ENCODE measurements around the gene IGFL4.
A peak's percentile ranks its signal among the peaks of the same experiment; 100 is the strongest.

Gene IGFL4

GRCh38 chr19:46016426-46017094, 24.2 kb downstream of the IGFL4 start:
- H3K4me3 ChIP-seq (ENCODE audit: low read depth, low read length), result peak overlapping the region; percentile 40
- peak; percentile 84 for TF ChIP-seq CTCF (IDR thresholded peaks at IDR 0.05; ENCODE audit: borderline replicate concordance, insufficient read depth, low read depth, low read length)

- no peak overlapping the region for H3K4me3 ChIP-seq (ENCODE audit: low read depth, low read length)
- TF ChIP-seq CTCF (IDR thresholded peaks at IDR 0.05; ENCODE audit: borderline replicate concordance, insufficient read depth, low read depth, low read length), result no peak
Observed at GRCh38 chr19:46015687-46016425, 24.9 kb downstream of the IGFL4 start.

DNA sequence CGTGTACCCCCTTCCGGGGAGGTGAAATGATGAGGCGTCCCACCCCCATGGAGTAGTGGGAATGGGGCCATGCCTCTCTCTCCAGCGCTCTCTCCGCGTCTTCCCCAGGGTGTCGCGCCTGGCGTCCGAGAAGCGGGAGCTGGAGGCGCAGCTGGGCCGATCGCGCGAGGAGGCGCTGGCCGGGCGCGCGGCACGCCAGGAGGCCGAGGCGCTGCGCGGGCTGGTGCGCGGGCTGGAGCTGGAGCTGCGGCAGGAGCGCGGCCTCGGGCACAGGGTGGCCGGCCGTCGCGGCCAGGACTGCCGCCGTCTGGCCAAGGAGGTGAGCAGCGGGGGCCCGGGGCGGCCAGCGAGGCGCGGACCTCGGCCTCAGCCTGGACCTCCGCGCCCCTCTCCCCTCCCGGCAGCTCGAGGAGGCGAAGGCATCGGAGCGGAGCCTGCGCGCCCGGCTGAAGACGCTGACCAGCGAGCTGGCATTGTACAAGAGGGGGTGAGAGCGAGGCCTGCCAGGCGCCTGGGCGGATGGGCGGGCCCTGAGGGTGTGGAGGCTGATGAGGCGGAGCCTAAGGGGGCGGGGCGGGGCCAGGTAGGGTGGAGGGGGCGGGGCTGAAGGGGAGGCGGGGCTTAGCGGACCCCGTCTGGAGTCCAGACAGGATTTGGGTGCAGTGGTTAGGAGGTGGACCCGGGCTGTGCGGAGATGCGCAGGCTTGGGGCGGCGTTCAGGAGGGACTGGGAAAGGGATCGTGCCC, 25.7 kb downstream of the IGFL4 start:
- TF ChIP-seq CTCF (IDR thresholded peaks at IDR 0.05; ENCODE audit: borderline replicate concordance, insufficient read depth, low read depth, low read length), result no peak

GRCh38 chr19:46014534-46014933, 26.3 kb downstream of the IGFL4 start:
- TF ChIP-seq CTCF (IDR thresholded peaks at IDR 0.05; ENCODE audit: borderline replicate concordance, insufficient read depth, low read depth, low read length), result no peak
- H3K4me3 ChIP-seq (ENCODE audit: low read depth, low read length), result no peak overlapping the region

More for the DNA sequence above, 25.7 kb downstream of the IGFL4 start:
- peak overlapping the region; percentile 10 for H3K4me3 ChIP-seq (ENCODE audit: low read depth, low read length)

- peak; percentile 78 for TF ChIP-seq CTCF (IDR thresholded peaks at IDR 0.05; ENCODE audit: borderline replicate concordance, insufficient read depth, low read depth, low read length)
- H3K4me3 ChIP-seq (ENCODE audit: low read depth, low read length), result no peak overlapping the region
Observed at GRCh38 chr19:46009530-46010510, 31.0 kb downstream of the IGFL4 start.

GRCh38 chr19:46006411-46006810, 34.4 kb downstream of the IGFL4 start:
- no peak for TF ChIP-seq CTCF (IDR thresholded peaks at IDR 0.05; ENCODE audit: borderline replicate concordance, insufficient read depth, low read depth, low read length)
- H3K4me3 ChIP-seq (ENCODE audit: low read depth, low read length), result no peak overlapping the region

Measured in GM12875 (cell line).